Measurements from ENCODE around the gene PPP1R3G. TPM values are rescaled to one million over a fixed set of nuclear protein-coding genes. Genes with fewer than 3 reads are reported as not detected.

PPP1R3G gene
- total and polyA plus RNA-seq, 7 donors = 0.06 to 0.50 (median 0.13) TPM

DNA sequence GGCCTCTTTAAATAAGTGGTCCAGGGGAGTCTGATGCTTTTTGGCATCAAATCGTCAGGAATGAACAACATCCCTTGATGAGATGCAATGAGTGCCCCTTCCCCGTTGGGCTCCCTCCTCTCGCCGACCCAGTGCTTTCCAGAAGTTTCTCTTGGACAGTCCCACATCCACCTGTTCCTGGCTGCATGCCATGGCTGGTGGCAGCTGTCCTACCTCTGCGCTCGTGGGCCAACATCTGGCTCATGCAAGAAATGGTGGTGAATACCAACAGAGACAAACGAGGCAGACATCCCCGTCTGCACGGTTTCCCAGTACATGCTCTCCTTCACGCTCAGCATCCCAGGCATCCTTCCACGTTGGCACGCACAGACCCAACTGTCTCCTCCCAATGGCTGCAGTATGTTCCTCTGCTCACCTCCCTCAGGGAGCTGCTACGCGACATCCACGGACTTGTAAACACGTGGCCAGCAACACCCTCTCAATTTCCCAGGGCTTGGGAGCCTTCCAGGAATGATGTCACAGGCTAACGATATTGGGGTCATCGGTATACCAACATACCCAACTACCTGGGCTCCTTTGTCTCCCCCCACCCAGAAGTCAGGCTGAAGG is 37.5 kb downstream of the PPP1R3G start:
- ATAC-seq (no peak), DNase-seq (no peak)
- Histone ChIP-seq H3K27me3 (ENCODE audit: insufficient read depth in 3 of 3, low read length in 2 of 3) (no peaks in the 10 kb centered on the region), H3K4me3 (no peak overlapping the region), H3K4me1 (peaks cover 6% of the 10 kb centered on the region), H3K9me3 (no peaks in the 10 kb centered on the region), H3K36me3 (ENCODE audit: insufficient read depth in 1 of 2, low read depth in 1 of 2) (no peaks in the 10 kb centered on the region), H3K27ac (no peak overlapping the region)
- intact Hi-C loops (cut with DNase I) = no loop called here
- TF ChIP-seq CTCF (IDR thresholded peaks at IDR 0.05) = no peak
- WGBS, 3 donors = 49 to 60% (median 50%) methylated on average over 18 of the region's 18 CpGs

DNA sequence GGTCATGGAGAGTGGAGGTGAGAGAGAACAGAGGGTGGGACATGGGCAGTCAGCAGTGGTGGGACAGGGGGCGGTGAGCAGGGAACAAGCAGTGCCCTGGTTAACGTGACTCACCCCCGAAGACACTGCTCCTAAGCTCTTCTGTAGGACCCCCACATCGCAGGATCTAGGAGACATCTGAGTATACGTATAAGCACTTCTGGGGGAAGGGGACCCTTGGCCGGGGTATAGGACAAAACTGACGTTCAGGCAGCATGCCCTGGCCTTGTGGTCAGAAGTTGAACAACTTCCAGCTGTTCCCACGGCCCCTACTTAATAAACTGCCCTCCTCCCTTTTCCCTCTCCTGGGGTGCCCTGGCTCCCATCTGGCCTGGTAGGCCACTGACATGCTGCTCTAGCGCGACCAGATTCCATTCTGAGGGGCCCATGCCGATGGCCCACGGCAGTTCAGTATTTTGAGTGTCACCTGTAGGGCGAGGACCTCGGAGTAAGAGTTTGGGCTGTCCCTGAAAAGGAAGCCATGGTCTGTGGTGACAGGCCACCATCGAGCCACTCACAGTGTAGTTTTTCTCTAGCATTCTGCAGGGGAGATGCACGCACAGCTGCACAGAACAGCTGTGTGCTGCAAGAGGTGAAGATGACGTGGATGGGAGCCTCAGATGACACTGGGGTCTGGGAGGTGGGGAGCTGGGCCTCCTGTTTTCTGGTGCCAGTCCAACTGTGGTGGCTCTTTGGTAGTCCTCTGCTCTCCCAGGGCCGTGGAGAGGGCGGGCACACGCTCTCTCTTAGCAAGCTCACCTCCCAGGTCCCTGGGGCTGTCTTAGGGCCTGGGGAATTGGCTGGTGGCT is 38.4 kb downstream of the PPP1R3G start:
- intact Hi-C loops (cut with DNase I) = no loop called here
- WGBS, 3 donors = 83 to 85% (median 85%) methylated on average over 18 to 20 of the region's 20 CpGs

GRCh38 chr6:5124526-5124925 is 39.4 kb downstream of the PPP1R3G start:
- no peak for TF ChIP-seq CTCF (IDR thresholded peaks at IDR 0.05)
- 94 to 96% (median 94%) methylated on average over 8 of the region's 8 CpGs for WGBS, 3 donors
- H3K27ac ChIP-seq = no peak overlapping the region
- DNase-seq = no peak
- peaks cover 6% of the 10 kb centered on the region for H3K4me1 ChIP-seq
- H3K36me3 ChIP-seq (ENCODE audit: insufficient read depth in 1 of 2, low read depth in 1 of 2) = no peaks in the 10 kb centered on the region
- intact Hi-C loops (cut with DNase I) = no loop called here
- no peaks in the 10 kb centered on the region for H3K27me3 ChIP-seq (ENCODE audit: insufficient read depth in 3 of 3, low read length in 2 of 3)
- H3K9me3 ChIP-seq = no peaks in the 10 kb centered on the region
- no peak overlapping the region for H3K4me3 ChIP-seq
- ATAC-seq = no peak

More for the DNA sequence above, 38.4 kb downstream of the PPP1R3G start:
- H3K27ac ChIP-seq = no peak overlapping the region
- peaks cover 6% of the 10 kb centered on the region for H3K4me1 ChIP-seq
- no peaks in the 10 kb centered on the region for H3K36me3 ChIP-seq (ENCODE audit: insufficient read depth in 1 of 2, low read depth in 1 of 2)
- no peaks in the 10 kb centered on the region for H3K9me3 ChIP-seq
- no peak overlapping the region for H3K4me3 ChIP-seq
- DNase-seq (no peak), ATAC-seq (no peak)
- no peak for TF ChIP-seq CTCF (IDR thresholded peaks at IDR 0.05)
- H3K27me3 ChIP-seq (ENCODE audit: insufficient read depth in 3 of 3, low read length in 2 of 3) = no peaks in the 10 kb centered on the region

GRCh38 chr6:5125152-5126006 is 40.2 kb downstream of the PPP1R3G start:
- Histone ChIP-seq H3K4me1 (peaks cover 6% of the 10 kb centered on the region), H3K9me3 (no peaks in the 10 kb centered on the region), H3K4me3 (no peak overlapping the region), H3K27ac (no peak overlapping the region), H3K27me3 (ENCODE audit: insufficient read depth in 3 of 3, low read length in 2 of 3) (no peaks in the 10 kb centered on the region), H3K36me3 (ENCODE audit: insufficient read depth in 1 of 2, low read depth in 1 of 2) (no peaks in the 10 kb centered on the region)
- no peak for TF ChIP-seq CTCF (IDR thresholded peaks at IDR 0.05)
- peak in 1 of 4 donors; percentile 17 for ATAC-seq
- intact Hi-C loops (cut with DNase I) = no loop called here
- WGBS, 3 donors = 87 to 90% (median 90%) methylated on average over 11 of the region's 11 CpGs
- DNase-seq = no peak
